Skeletal muscle satellite cell (primary cell): ENCODE data around the gene ABCA1.

Source experiments
- H3K27me3 ChIP-seq: 2 replicates; pipeline ENCODE4 v1.7.0; 2013; ENCODE audit warnings: low read length; ENCODE audit not compliant: control insufficient read depth, insufficient read depth
- H3K36me3 ChIP-seq: 2 replicates; pipeline ENCODE4 v1.7.0; 2013; ENCODE audit warnings: mild to moderate bottlenecking, control low read depth, low read length; ENCODE audit not compliant: insufficient read depth
- H3K4me1 ChIP-seq: 2 replicates; pipeline ENCODE4 v1.7.0; 2013; ENCODE audit warnings: low read length; ENCODE audit not compliant: control insufficient read depth, insufficient read depth
- H3K4me2 ChIP-seq: 2 replicates; pipeline ENCODE4 v1.7.0; 2013; ENCODE audit warnings: mild to moderate bottlenecking, low read length
- H3K4me3 ChIP-seq: 2 replicates; pipeline ENCODE4 v1.7.0; 2013; ENCODE audit warnings: low read length
- H3K9ac ChIP-seq: 2 replicates; pipeline ENCODE4 v1.7.0; 2013; ENCODE audit warnings: mild to moderate bottlenecking, low read depth, low read length, moderate library complexity
- H3K9me3 ChIP-seq: replicated peaks from 2 replicates; pipeline ENCODE4 v1.7.0; 2013; ENCODE audit warnings: mild to moderate bottlenecking, control low read depth, low read length

The ABCA1 gene

GRCh38 chr9:104915753-104916152, 12.2 kb downstream of the ABCA1 start:
- Histone ChIP-seq H3K27me3 (peaks cover 4% of the 10 kb centered on the region), H3K4me3 (no peak overlapping the region), H3K36me3 (no peaks in the 10 kb centered on the region), H3K9ac (no peak overlapping the region), H3K4me2 (no peak overlapping the region), H3K4me1 (peaks cover 5% of the 10 kb centered on the region), H3K9me3 (no peaks in the 10 kb centered on the region)

GRCh38 chr9:104915049-104915448, 12.9 kb downstream of the ABCA1 start:
- Histone ChIP-seq H3K27me3 (peaks cover 4% of the 10 kb centered on the region), H3K4me2 (no peak overlapping the region), H3K4me3 (no peak overlapping the region), H3K9me3 (no peaks in the 10 kb centered on the region), H3K36me3 (no peaks in the 10 kb centered on the region), H3K9ac (no peak overlapping the region), H3K4me1 (peaks cover 7% of the 10 kb centered on the region)

GRCh38 chr9:104914466-104914865, 13.5 kb downstream of the ABCA1 start:
- peaks cover 4% of the 10 kb centered on the region for H3K27me3 ChIP-seq
- peaks cover 13% of the 10 kb centered on the region for H3K4me1 ChIP-seq
- H3K9ac ChIP-seq: no peak overlapping the region
- no peaks in the 10 kb centered on the region for H3K36me3 ChIP-seq
- H3K4me2 ChIP-seq: no peak overlapping the region
- H3K4me3 ChIP-seq: no peak overlapping the region
- H3K9me3 ChIP-seq: no peaks in the 10 kb centered on the region

GRCh38 chr9:104912606-104913005, 15.3 kb downstream of the ABCA1 start:
- Histone ChIP-seq H3K9ac (no peak overlapping the region), H3K9me3 (no peaks in the 10 kb centered on the region), H3K36me3 (no peaks in the 10 kb centered on the region), H3K27me3 (peaks cover 4% of the 10 kb centered on the region), H3K4me3 (no peak overlapping the region), H3K4me1 (peaks cover 15% of the 10 kb centered on the region), H3K4me2 (no peak overlapping the region)

- Histone ChIP-seq H3K9ac (no peak overlapping the region), H3K9me3 (no peaks in the 10 kb centered on the region), H3K36me3 (no peaks in the 10 kb centered on the region), H3K4me3 (no peak overlapping the region), H3K27me3 (peaks cover 4% of the 10 kb centered on the region), H3K4me1 (peaks cover 29% of the 10 kb centered on the region), H3K4me2 (no peak overlapping the region)
These were observed 16.8 kb downstream of the ABCA1 start for GRCh38 chr9:104911032-104911607.

- peaks cover 40% of the 10 kb centered on the region for H3K4me1 ChIP-seq
These were observed 20.5 kb downstream of the ABCA1 start for GRCh38 chr9:104907278-104907951.

GRCh38 chr9:104906441-104907277, 21.3 kb downstream of the ABCA1 start:
- Histone ChIP-seq H3K9me3 (no peaks in the 10 kb centered on the region), H3K36me3 (no peaks in the 10 kb centered on the region), H3K4me2 (peak overlapping the region; percentile 44), H3K9ac (peak overlapping the region; percentile 1), H3K4me3 (peak overlapping the region; percentile 48), H3K27me3 (no peaks in the 10 kb centered on the region), H3K4me1 (peaks cover 40% of the 10 kb centered on the region)

More at GRCh38 chr9:104907278-104907951, 20.5 kb downstream of the ABCA1 start:
- H3K27me3 ChIP-seq: no peaks in the 10 kb centered on the region
- H3K4me2 ChIP-seq: peak overlapping the region; percentile 44
- H3K4me3 ChIP-seq: peak overlapping the region; percentile 48
- H3K9me3 ChIP-seq: no peaks in the 10 kb centered on the region
- no peak overlapping the region for H3K9ac ChIP-seq
- no peaks in the 10 kb centered on the region for H3K36me3 ChIP-seq

GRCh38 chr9:104905931-104906330, 22.0 kb downstream of the ABCA1 start:
- H3K4me2 ChIP-seq: no peak overlapping the region
- H3K4me1 ChIP-seq: peaks cover 36% of the 10 kb centered on the region
- H3K36me3 ChIP-seq: no peaks in the 10 kb centered on the region
- H3K9ac ChIP-seq: no peak overlapping the region
- no peaks in the 10 kb centered on the region for H3K27me3 ChIP-seq
- no peak overlapping the region for H3K4me3 ChIP-seq
- no peaks in the 10 kb centered on the region for H3K9me3 ChIP-seq

- no peaks in the 10 kb centered on the region for H3K36me3 ChIP-seq
These were observed 22.6 kb downstream of the ABCA1 start for GRCh38 chr9:104905153-104905901.

GRCh38 chr9:104903609-104904008, 24.3 kb downstream of the ABCA1 start:
- H3K9me3 ChIP-seq: no peaks in the 10 kb centered on the region
- no peaks in the 10 kb centered on the region for H3K36me3 ChIP-seq
- no peak overlapping the region for H3K4me2 ChIP-seq
- H3K4me3 ChIP-seq: no peak overlapping the region
- no peak overlapping the region for H3K9ac ChIP-seq
- peaks cover 27% of the 10 kb centered on the region for H3K4me1 ChIP-seq
- H3K27me3 ChIP-seq: no peaks in the 10 kb centered on the region

More at GRCh38 chr9:104905153-104905901, 22.6 kb downstream of the ABCA1 start:
- no peak overlapping the region for H3K4me3 ChIP-seq
- no peak overlapping the region for H3K4me2 ChIP-seq
- H3K27me3 ChIP-seq: no peaks in the 10 kb centered on the region
- H3K9me3 ChIP-seq: no peaks in the 10 kb centered on the region
- H3K4me1 ChIP-seq: peaks cover 36% of the 10 kb centered on the region
- H3K9ac ChIP-seq: no peak overlapping the region

- Histone ChIP-seq H3K36me3 (no peaks in the 10 kb centered on the region), H3K4me3 (no peak overlapping the region), H3K4me1 (peaks cover 12% of the 10 kb centered on the region), H3K9ac (no peak overlapping the region), H3K4me2 (no peak overlapping the region), H3K9me3 (no peaks in the 10 kb centered on the region), H3K27me3 (no peaks in the 10 kb centered on the region)
These were observed 27.1 kb downstream of the ABCA1 start for GRCh38 chr9:104900871-104901270.
